C4-2B (cell line): ENCODE data around the gene UTS2.

ENCODE experiments used
- ZFX ChIP-seq: fragments of 450-650 bp; IDR thresholded peaks from 2 replicates; pipeline ENCODE4 v1.6.1; 2017
- TF ChIP-seq, protein P1 (sequence below): fragments of 450-650 bp; conservative IDR thresholded peaks from 2 replicates; pipeline ENCODE4 v1.5.1; 2017; ENCODE audit warnings: mild to moderate bottlenecking

DNA sequence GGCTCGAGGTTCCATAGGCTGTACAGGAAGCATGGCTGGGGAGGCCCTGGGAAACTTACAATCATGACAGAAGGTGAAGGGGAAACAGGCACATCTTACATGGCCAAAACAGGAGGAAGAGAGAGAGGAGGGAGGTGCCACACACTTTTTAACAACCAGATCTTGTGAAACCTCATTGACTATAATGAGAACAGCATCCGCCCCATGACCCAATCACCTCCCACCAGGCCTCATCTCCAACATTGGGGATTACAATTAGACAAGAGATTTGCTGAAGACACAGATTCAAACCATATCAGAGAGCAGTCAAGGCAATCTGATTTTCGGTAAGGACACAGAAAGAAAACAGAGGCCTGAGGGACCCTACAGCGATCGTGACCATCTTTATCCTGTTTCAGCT, 46.1 kb upstream of the UTS2 start:
- TF ChIP-seq, protein P1, sequence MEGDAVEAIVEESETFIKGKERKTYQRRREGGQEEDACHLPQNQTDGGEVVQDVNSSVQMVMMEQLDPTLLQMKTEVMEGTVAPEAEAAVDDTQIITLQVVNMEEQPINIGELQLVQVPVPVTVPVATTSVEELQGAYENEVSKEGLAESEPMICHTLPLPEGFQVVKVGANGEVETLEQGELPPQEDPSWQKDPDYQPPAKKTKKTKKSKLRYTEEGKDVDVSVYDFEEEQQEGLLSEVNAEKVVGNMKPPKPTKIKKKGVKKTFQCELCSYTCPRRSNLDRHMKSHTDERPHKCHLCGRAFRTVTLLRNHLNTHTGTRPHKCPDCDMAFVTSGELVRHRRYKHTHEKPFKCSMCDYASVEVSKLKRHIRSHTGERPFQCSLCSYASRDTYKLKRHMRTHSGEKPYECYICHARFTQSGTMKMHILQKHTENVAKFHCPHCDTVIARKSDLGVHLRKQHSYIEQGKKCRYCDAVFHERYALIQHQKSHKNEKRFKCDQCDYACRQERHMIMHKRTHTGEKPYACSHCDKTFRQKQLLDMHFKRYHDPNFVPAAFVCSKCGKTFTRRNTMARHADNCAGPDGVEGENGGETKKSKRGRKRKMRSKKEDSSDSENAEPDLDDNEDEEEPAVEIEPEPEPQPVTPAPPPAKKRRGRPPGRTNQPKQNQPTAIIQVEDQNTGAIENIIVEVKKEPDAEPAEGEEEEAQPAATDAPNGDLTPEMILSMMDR, result no peak
- TF ChIP-seq ZFX, result no peak
